ENCODE measurements around the gene COL24A1.

DNA sequence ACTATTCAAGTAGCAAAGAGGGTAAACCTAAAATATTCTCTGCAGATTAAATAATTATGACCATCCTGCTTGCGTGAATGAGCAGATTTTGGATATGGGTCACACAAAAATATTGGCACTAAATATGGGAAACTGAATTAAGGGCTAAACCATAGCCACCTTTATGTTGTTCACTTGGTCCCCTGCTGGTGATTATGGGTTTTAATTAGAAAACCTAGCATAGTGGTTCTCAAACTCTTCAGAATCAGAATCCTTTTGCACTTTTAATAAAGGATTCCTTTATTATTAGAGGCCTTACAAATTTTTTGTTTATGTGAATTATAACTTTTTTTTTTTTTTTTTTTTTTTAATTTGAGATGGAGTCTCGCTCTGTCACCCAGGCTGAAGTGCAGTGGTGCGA, 409.8 kb downstream of the COL24A1 start:
- TF ChIP-seq POLR2AphosphoS5 (IDR thresholded peaks at IDR 0.05; ENCODE audit: low read depth, low read length), result no peak
- TF ChIP-seq, protein P1, sequence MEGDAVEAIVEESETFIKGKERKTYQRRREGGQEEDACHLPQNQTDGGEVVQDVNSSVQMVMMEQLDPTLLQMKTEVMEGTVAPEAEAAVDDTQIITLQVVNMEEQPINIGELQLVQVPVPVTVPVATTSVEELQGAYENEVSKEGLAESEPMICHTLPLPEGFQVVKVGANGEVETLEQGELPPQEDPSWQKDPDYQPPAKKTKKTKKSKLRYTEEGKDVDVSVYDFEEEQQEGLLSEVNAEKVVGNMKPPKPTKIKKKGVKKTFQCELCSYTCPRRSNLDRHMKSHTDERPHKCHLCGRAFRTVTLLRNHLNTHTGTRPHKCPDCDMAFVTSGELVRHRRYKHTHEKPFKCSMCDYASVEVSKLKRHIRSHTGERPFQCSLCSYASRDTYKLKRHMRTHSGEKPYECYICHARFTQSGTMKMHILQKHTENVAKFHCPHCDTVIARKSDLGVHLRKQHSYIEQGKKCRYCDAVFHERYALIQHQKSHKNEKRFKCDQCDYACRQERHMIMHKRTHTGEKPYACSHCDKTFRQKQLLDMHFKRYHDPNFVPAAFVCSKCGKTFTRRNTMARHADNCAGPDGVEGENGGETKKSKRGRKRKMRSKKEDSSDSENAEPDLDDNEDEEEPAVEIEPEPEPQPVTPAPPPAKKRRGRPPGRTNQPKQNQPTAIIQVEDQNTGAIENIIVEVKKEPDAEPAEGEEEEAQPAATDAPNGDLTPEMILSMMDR (IDR thresholded peaks at IDR 0.05), result peak; percentile 29; the same call in 1 of the 2 replicates
- TF ChIP-seq SIN3A (IDR thresholded peaks at IDR 0.05; ENCODE audit: borderline replicate concordance, insufficient read depth, low read depth, low read length), result no peak
- TF ChIP-seq, protein P2, sequence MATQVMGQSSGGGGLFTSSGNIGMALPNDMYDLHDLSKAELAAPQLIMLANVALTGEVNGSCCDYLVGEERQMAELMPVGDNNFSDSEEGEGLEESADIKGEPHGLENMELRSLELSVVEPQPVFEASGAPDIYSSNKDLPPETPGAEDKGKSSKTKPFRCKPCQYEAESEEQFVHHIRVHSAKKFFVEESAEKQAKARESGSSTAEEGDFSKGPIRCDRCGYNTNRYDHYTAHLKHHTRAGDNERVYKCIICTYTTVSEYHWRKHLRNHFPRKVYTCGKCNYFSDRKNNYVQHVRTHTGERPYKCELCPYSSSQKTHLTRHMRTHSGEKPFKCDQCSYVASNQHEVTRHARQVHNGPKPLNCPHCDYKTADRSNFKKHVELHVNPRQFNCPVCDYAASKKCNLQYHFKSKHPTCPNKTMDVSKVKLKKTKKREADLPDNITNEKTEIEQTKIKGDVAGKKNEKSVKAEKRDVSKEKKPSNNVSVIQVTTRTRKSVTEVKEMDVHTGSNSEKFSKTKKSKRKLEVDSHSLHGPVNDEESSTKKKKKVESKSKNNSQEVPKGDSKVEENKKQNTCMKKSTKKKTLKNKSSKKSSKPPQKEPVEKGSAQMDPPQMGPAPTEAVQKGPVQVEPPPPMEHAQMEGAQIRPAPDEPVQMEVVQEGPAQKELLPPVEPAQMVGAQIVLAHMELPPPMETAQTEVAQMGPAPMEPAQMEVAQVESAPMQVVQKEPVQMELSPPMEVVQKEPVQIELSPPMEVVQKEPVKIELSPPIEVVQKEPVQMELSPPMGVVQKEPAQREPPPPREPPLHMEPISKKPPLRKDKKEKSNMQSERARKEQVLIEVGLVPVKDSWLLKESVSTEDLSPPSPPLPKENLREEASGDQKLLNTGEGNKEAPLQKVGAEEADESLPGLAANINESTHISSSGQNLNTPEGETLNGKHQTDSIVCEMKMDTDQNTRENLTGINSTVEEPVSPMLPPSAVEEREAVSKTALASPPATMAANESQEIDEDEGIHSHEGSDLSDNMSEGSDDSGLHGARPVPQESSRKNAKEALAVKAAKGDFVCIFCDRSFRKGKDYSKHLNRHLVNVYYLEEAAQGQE (IDR thresholded peaks at IDR 0.05; ENCODE audit: insufficient read depth in 1 of 2, low read depth in 2 of 2, low read length in 1 of 2), result no peak

Measured in Panc1 (cell line).